ENCODE measurements around the gene GGA1. TPM values are rescaled to one million over a fixed set of nuclear protein-coding genes. Genes with fewer than 3 reads are reported as not detected.

GGA1 gene
- total RNA-seq, 1 donor from 2014 or later: 36.1 TPM

GRCh38 chr22:37624876-37625275 lies 16.2 kb downstream of the GGA1 start:
- Histone ChIP-seq H3K4me3 (ENCODE audit: low read depth, low read length) (no peak overlapping the region), H3K36me3 (ENCODE audit: control insufficient read depth, insufficient read depth, low read length) (peaks cover 16% of the 10 kb centered on the region), H3K27me3 (ENCODE audit: control insufficient read depth, insufficient read depth, low read length) (no peaks in the 10 kb centered on the region)
- TF ChIP-seq CTCF (IDR thresholded peaks at IDR 0.05; ENCODE audit: insufficient read depth, low read length, severe bottlenecking): no peak
- no peak for FAIRE-seq
- DNase-seq (ENCODE audit: low read depth): no peak

GRCh38 chr22:37625737-37626136 lies 17.1 kb downstream of the GGA1 start:
- no peak overlapping the region for H3K4me3 ChIP-seq (ENCODE audit: low read depth, low read length)
- H3K27me3 ChIP-seq (ENCODE audit: control insufficient read depth, insufficient read depth, low read length): no peaks in the 10 kb centered on the region
- no peak for FAIRE-seq
- DNase-seq (ENCODE audit: low read depth): no peak
- H3K36me3 ChIP-seq (ENCODE audit: control insufficient read depth, insufficient read depth, low read length): peaks cover 16% of the 10 kb centered on the region
- no peak for TF ChIP-seq CTCF (IDR thresholded peaks at IDR 0.05; ENCODE audit: insufficient read depth, low read length, severe bottlenecking)

GRCh38 chr22:37626144-37626543 lies 17.5 kb downstream of the GGA1 start:
- TF ChIP-seq CTCF (IDR thresholded peaks at IDR 0.05; ENCODE audit: insufficient read depth, low read length, severe bottlenecking): no peak
- no peaks in the 10 kb centered on the region for H3K27me3 ChIP-seq (ENCODE audit: control insufficient read depth, insufficient read depth, low read length)
- H3K4me3 ChIP-seq (ENCODE audit: low read depth, low read length): no peak overlapping the region
- DNase-seq (ENCODE audit: low read depth) (no peak), FAIRE-seq (no peak)
- H3K36me3 ChIP-seq (ENCODE audit: control insufficient read depth, insufficient read depth, low read length): peaks cover 17% of the 10 kb centered on the region

GRCh38 chr22:37626556-37627075 lies 18.0 kb downstream of the GGA1 start:
- FAIRE-seq: no peak
- TF ChIP-seq CTCF (IDR thresholded peaks at IDR 0.05; ENCODE audit: insufficient read depth, low read length, severe bottlenecking): no peak
- H3K36me3 ChIP-seq (ENCODE audit: control insufficient read depth, insufficient read depth, low read length): peaks cover 17% of the 10 kb centered on the region

GRCh38 chr22:37627121-37627520 lies 18.5 kb downstream of the GGA1 start:
- FAIRE-seq: no peak
- DNase-seq (ENCODE audit: low read depth): no peak

More at GRCh38 chr22:37626556-37627075, 18.0 kb downstream of the GGA1 start:
- Histone ChIP-seq H3K4me3 (ENCODE audit: low read depth, low read length) (no peak overlapping the region), H3K27me3 (ENCODE audit: control insufficient read depth, insufficient read depth, low read length) (no peaks in the 10 kb centered on the region)
- no peak for DNase-seq (ENCODE audit: low read depth)

More at GRCh38 chr22:37627121-37627520, 18.5 kb downstream of the GGA1 start:
- Histone ChIP-seq H3K36me3 (ENCODE audit: control insufficient read depth, insufficient read depth, low read length) (peaks cover 18% of the 10 kb centered on the region), H3K27me3 (ENCODE audit: control insufficient read depth, insufficient read depth, low read length) (no peaks in the 10 kb centered on the region), H3K4me3 (ENCODE audit: low read depth, low read length) (no peak overlapping the region)
- no peak for TF ChIP-seq CTCF (IDR thresholded peaks at IDR 0.05; ENCODE audit: insufficient read depth, low read length, severe bottlenecking)
